Measurements from ENCODE around the gene WAS.
"Not testable (repeated sequence)": the region's sequence is repeated elsewhere in the genome, so short reads cannot be mapped to it uniquely, and the experiment has no call there.

Gene WAS

DNA sequence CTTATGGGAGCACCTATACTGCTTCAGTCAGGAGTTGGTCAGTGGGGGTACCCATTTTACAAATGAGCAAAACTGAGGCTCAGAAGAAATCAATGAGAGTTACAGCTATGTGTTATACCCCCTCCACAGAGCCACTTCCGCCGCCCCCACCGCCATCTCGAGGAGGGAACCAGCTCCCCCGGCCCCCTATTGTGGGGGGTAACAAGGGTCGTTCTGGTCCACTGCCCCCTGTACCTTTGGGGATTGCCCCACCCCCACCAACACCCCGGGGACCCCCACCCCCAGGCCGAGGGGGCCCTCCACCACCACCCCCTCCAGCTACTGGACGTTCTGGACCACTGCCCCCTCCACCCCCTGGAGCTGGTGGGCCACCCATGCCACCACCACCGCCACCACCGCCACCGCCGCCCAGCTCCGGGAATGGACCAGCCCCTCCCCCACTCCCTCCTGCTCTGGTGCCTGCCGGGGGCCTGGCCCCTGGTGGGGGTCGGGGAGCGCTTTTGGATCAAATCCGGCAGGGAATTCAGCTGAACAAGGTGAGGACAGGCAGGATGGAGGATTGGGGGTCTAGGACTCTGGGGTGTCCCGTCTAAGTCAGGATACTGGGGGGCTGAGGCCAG is 5.0 kb downstream of the WAS start:
- DNase-seq, result no peak

DNA sequence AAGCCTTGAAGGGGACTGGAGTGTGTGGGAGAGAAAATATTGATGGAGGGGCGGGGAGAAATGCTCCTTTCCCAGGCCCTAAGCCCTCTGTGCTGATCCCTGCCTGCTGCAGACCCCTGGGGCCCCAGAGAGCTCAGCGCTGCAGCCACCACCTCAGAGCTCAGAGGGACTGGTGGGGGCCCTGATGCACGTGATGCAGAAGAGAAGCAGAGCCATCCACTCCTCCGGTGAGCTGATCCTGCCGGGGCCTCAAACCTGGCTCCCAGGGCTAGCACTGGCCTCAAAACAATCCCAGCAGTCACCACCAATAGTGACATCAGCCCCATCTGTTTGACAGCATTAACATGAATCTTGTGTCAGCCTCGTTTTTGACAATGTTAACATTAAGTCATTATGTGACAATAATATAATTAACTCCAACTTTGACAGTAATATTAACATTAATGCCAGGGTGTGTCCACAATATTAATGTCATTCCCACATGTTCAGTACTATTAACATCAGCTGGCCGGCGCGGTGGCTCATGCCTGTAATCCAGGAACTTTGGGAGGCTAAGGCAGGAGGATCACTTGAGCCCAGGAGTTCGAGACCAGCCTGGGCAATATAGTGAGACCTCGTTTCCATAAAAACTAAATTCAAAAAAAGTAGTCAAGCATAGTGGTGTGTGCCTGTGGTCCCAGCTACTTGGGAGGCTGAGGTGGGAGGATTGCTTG is 5.8 kb downstream of the WAS start:
- DNase-seq, result no peak

DNA sequence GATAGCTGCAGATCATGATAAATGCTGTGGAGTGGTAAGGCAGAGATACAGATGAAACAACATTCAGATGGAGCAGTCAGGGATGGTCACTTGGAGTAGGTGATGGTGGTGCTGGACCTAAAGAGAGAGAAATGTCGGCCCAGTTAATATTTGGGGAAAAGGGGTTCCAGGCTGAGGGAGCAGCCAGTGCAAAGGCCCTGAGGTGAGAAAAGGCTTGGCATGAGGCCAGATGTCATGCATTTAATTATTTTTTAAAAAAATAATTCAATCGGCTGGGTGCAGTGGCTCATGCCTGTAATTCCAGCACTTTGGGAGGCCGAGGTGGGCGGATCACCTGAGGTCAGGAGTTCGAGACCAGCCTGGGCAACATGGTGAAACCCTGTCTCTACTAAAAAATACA is 8.1 kb downstream of the WAS start:
- DNase-seq, result not testable (repeated sequence)

DNA sequence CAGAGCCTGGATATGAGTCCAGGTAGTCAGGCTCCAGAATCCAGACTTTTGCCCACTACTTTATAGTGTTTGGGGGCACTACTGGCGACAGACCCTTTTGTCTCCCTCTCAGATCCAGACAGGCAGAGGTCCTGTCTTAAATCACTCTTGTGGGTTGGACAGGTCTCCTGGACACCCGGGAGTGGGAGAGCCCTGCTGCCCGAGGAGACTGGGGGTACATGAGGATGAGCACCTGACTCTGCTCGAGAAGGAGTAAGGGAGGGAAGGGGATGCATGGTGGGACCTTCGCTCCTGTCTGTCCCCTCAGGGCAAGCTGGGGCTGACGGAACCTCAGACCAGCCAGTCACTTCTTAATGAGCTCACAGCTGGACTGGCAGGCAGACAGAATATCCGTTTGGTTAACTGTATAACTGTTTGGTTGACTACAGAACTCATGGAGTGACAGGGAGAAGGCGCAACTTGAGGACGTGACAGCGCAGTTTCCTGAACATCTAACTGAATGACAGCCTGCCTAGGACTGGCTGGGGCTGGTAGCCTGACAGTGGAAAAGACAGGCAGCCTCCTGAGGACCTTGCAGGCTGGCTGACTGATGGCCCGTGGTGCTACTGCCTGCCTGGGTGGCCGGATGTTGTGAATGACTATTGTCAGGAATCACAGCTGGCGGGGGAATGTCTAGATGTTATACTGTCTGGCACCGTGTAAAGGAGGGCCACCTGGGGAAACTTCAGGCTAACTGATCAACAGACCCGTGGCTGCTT is 11.4 kb downstream of the WAS start:
- no peak for DNase-seq

DNA sequence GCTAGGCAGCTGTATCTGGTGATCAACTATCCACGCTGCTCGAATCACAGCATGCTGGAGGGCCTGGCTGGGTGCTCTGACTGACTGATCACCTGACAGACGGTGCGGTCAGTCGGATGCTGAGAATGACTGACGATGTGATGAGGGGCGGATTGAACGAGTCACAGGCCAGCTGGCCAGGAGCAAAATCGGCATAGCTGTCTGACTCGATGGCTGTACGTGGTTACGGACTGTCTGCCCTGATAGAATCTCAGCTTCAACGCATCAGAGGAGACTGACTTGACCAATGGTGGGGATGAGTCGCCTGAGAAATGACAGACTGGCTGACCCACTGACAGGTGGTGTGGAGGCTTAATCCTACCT is 11.9 kb downstream of the WAS start:
- DNase-seq, result no peak

DNA sequence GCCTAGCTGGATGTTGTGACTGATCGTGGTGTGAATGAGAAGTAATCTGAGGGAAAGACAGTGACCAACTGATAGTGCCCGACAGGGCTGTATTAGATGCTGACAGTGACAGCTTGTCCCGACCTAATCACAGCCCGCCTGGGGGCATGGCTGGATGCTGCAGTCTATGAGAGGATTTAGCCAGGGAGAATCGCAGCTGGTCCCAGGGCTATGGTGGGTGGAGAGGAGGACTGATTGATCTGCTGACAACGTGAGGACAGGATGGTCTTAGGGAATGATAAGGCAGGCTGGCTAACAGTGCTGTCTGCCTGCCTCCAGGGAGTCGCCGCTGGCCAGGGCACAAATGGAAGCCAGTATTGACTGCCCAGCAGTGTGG is 12.3 kb downstream of the WAS start:
- no peak for DNase-seq

DNA sequence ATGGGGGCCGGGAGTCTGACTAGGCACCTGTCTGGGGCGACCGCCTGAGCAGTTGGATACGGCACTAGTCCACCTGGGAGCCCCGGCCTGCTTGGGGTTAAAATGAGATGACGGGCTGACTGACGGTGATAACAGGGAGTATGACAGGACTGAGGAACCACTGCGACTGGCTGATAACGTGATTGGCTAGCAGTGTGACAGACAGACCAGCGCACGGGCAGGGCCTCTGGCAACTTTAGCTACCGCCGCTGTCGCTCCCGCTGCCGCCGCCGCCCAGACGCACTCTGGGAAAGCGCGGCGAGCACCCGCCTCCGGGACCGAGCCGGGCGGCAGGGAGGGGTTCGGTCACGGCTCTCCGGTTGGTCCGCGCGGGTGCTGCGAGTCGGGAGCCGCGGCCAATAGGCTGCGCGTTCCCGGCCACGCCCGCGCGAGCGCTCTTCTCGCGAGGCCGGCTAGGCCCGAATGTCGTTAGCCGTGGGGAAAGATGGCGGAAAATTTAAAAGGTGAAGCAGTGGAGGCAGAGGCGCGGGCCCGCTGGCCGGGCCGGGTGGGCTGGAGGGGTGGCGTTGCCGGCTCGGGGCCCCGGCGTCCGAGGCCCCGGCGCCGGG is 12.8 kb downstream of the WAS start, which contains the start of gene SUV39H1:
SUV39H1 (plus strand) TSS at position 434 of the 608 bp plus-strand sequence; CDS start at position 485, 51 bp downstream.
- peak; percentile 90 for DNase-seq

DNA sequence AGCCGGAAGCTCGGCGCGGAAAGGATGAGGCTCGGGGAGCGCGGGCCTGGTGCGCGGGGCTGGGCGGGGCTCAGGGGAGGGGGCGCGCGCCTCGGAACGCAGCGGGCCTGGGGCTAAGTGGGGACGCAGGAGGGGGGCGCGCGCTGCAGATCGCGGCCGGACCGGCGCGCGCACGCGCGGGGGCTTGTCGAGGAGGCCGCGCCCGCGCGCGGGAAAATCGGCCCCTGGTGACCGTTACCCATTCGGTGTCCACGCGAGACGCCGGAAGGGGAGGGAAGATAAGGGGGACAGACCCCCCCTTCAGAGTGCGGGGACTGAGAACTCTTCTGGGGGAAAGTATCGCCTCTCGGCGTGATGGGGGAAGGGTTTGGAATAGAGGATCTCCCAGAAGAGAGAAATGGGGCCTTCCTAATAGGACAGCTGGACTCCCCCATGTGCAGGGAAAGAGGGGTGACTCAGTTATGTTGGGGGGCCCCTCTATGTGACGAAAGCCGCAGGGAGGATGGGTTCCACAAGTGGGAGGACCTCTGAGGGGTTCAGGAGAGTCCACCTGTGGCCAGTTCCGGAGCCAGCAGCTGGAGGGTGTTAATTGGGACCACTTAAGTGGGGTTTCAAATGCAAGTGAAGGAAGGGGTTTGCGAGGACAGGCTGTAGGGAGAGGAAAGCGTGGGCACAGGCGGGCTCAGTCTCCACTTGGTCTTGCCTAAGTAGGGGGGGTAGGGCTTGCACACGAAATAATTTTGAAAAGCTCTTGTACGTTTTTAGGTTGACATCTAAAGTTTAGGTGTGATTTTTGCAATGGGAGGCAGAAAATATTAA is 13.5 kb downstream of the WAS start:
- DNase-seq, result no peak

DNA sequence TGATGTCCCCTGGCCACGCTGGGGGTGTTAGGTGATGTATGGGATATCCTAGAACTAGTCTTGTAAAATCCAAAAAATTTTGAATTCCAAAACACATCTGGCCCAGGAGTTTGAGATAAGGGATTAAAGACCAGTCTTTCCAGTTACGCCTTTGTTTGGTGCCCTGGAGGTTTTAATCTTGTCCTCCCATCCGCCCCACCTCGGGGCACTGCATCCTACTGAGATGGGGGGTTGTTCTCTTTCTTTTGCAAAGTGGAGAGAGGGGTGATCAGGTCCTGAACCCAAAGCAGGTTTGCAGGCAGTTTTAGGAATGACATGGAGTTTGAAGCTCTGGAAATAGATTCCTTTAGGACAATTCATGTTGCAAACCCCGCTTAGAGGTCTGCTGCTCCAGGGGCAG is 14.7 kb downstream of the WAS start:
- no peak for DNase-seq

DNA sequence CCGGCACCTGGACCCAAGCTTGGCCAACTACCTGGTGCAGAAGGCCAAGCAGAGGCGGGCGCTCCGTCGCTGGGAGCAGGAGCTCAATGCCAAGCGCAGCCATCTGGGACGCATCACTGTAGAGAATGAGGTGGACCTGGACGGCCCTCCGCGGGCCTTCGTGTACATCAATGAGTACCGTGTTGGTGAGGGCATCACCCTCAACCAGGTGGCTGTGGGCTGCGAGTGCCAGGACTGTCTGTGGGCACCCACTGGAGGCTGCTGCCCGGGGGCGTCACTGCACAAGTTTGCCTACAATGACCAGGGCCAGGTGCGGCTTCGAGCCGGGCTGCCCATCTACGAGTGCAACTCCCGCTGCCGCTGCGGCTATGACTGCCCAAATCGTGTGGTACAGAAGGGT is 16.6 kb downstream of the WAS start:
- no peak for DNase-seq

DNA sequence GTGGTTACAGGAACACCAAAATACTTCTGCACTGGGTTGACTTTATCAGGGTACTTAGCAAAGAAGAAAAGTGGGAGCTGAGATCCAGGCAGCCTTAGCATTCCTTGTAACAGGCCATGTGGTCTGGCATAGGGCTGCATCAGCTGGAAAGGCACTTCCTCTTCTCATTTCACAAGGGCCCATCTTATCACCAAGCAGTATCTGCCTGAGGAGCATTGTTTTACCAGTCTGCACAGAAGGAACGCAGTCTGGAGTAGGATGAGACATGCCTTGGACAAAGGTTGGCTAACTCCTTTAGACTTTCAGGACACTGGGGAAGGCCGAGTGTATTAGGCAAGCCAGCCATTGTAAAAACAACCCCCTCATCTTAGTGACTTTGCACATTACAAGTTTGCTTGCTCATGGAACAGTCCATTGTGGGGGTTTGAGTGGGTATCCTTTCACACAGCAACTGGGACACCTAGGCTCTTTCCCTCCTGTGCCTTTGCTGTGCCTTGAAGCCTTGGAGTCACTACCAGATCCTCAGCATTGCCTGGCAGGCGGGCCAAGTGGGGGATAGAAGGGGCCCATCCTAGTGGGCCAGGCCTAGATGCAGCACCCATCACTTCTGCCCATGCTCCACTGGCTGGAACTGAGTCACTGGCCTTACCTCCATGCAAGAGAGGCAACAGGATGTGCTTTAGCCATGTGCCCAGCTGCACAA is 17.5 kb downstream of the WAS start:
- no peak for DNase-seq

DNA sequence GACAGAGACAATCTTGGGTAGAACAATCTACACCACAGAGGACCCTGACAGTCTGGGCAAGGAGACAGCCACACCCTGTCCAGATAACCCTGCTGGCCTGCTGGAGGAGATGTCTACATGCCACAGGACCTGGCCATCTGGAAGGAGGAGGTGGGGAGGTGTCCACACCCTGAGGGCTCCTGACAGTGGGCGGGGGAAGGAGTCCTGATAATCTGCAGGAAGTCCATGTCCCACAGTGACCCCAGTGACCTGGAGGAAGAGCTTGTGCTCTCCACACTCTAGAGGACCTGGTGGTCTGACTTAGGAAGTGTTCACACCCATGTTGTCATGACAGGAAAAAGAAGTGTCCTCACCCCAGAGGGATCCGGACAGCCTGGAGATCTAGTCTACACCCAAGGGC is 18.4 kb downstream of the WAS start:
- no peak for DNase-seq

DNA sequence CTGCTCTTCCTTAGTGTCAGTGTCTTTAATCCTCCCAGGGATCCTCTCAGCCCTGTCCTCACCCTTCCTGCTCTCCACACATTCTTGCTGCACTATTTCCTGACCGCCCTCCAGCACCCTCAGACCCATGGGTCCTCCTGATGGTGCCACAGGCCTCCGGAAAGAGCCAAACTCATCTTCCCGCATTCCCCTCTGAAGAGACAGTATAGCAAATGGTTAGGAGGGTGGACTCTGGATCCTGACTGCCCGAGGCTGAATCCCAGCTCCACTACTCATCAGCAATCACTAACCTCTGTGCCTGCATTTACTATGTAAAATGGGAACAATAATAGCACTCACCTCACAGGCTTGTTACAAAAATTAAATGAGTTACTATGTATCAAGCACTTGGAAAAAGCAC is 19.1 kb downstream of the WAS start:
- no peak for DNase-seq

DNA sequence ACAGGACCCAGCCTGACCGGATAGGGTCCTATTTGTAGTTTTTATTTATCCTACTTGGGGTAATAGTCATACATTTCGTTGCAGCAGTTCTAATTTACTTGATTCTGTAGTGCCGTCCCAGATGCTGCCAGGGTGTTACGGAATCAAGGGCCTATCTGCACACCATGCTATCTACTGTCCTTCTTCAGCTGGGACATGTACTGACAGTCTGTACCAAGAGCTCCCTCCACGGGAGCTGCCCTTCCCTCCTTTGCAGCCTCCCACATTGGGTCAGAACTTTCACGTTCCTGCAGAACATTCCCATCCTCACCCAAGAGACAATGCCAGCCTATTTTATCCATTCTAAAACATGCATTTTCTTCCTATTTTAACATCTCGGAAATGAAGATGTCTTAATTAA is 19.6 kb downstream of the WAS start:
- DNase-seq, result no peak

DNA sequence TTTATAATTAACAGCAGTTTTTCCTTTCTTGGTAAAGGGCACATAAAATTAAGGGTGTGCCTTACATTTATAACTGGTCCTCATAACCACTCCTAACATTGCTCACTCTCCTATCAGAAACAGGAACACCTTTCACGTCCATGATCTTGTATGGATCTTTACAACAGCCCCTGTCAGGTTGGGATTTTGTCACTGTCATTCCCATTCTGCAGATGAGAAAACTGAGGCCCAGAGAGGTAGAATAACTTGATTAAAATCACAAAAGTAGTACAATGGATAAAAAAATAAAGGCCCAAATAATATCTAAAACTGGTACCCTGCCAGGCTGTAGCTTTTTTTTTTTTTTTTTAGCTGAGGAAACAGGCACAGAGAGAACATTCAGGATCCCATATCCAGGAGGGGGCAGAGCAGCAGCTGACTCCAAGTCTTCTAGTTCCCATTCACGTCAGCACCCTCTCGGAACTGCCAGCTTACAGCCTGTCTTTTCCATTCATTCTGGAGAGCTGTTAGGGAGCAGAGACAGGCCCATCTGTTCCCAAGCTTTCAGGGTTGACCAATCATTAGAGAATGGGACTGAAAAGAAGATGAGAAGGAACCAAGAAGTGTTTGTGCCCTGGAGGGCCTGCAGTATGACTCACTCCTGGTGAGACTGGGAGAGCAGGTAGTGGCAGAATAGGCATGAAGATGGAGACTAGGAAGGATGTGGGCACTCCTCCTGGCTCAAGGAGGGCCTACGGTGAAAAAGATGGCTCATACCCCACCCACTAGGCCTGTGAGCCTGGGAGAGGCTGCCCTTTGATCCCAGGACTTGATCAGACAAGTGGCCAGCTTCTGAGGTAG is 20.3 kb downstream of the WAS start:
- no peak for DNase-seq

DNA sequence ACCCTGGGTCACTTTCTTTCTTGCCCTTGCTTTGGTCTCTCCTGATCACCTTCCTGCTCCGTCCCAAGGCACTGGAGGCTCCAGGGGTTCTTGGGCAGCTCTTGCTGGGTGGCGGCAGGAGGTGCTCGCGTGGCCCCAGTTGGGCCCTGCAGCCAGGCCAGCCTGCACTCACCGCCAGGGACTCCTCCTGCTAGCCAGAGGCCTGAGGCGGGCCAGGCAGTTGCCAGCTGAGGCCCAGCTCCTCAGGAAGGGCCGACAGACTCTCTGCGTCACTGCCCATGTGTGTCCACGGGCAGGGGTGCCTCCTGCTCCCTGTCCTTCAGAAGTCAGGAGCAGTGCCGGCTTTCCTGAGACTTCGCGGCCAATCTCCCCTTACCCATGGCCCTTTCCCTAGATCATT is 22.3 kb downstream of the WAS start:
- DNase-seq, result no peak

DNA sequence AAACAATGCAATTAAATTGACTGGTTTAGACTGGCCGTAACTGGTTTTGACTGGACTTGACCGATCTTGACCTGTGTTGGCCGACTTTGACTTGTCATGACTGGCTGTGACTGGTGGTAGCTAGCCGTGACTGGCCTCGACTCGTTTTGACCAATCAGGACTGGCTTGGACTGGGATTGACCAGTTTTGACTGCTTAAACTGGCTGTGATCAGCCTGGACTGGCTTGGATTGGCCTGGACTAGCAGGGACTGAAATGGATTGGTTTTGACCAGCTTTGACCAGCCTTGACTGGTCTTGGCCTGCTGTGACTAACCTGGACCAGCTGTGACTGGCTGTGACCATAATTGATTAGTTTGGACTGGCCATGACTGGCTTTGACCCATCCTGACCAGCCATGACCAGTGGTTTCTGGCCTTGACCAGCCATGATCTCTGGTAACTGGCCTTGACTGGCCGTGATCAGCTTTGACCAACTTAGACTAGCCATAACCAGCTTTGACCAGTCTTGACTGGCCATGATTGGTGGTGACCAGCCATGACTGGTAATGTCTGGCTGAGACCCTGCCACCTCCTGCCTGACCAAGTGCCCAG is 26.0 kb downstream of the WAS start:
- no peak for DNase-seq

DNA sequence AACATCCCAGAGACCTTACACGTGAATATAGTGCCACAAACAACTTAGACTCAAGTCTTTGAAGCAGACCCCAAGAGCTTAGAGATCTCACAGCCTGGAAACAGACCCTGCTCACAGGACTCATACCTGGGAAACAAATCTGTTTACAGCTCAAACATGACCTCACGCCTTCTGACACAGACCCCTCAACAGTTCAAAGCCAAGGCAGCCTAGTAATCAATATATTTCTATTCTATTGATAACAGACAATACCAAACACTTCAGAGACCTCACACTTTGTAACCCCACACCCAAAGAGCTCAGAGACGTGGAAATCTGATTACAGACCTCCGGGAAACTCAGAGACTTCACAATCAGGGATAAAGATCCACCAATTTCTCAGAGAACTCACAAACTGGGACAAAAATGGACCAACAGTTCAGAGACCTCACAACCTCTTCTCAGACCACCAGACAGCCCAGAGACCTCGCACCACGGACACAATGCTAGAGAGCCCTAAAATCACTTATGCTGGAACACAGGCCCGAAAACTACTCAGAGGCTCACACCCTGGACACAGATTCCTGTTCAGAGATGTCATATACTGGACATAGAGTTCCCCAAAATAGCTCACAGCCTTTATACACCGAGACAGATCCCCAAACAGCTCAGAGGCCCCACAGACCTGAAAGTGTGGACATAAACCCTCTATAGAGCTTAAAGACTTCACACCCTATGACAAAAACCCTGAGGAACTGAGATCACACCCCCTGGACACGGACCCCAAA is 27.7 kb downstream of the WAS start:
- no peak for DNase-seq

DNA sequence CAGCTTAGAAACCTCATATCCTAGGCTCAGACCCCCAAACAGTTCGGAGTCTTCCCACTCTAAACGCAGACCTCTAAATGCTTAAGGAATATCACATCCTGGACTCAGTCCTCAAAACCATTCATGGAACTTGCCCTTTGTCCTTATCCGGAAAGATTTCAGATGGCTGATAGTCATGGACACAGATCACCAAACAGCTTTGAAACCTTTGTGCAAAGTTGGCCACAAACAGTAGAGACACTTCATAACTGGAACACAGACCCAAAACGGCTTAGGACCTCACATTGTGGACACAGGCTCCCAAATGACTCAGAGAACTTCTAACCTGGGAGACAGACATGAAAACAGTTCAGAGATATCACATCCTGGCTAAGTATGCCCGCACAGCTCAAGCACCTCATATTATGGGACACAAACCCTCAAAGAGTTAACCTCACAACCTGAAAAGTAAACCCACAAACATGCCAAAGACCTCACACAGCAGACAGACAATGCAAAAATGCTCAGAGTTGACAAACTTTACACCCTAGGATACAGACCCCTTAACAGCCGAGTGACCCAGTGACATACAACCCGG is 28.4 kb downstream of the WAS start:
- no peak for DNase-seq

DNA sequence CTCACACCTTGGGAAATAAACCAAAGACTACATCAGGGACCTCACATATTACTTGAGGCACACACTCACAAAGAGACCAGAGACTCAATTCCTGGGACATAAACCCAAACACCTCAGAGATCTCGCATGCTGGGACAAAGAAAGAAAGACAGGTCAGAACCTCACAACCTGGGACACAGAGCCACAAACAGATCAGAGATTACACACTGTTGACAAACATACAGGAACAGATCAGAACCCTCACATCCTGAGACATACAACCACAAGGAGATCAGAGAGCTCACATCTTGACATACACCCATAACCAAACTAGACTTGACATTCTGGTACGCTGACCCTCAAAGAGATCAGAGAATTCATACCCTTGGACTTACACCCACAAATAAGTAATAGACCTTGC is 30.2 kb downstream of the WAS start:
- no peak for DNase-seq

All from CD4-positive, alpha-beta T cell treated with Interleukin-12 subunit alpha and Interleukin-12 subunit beta, for 1 hour (primary cell).